EL (cell line): ENCODE results near the gene BCL10.

Source experiments
- DNase-seq: peaks from one replicate; pipeline ENCODE4 v3.0.0-alpha.2; 2016

The BCL10 gene

GRCh38 chr1:85276215-85276977 is at the start of gene BCL10:
Gene BCL10 (minus strand): TSS chr1:85276632. CDS start chr1:85276352, 280 bp downstream.
- peak; percentile 99 for DNase-seq

- no peak for DNase-seq
These were observed 49.5 kb upstream of the BCL10 start for GRCh38 chr1:85325920-85326319.

GRCh38 chr1:85323770-85324169 is 47.3 kb upstream of the BCL10 start:
- DNase-seq, result peak; percentile 23

GRCh38 chr1:85322655-85323054 is 46.2 kb upstream of the BCL10 start:
- DNase-seq, result peak; percentile 67

GRCh38 chr1:85321237-85321964 is 45.0 kb upstream of the BCL10 start:
- peak; percentile 93 for DNase-seq

GRCh38 chr1:85320371-85321131 is 44.1 kb upstream of the BCL10 start:
- DNase-seq, result peak; percentile 89

GRCh38 chr1:85319931-85320330 is 43.5 kb upstream of the BCL10 start:
- DNase-seq, result no peak

GRCh38 chr1:85319491-85319890 is 43.1 kb upstream of the BCL10 start:
- DNase-seq, result peak; percentile 53

GRCh38 chr1:85318217-85318616 is 41.8 kb upstream of the BCL10 start:
- peak; percentile 39 for DNase-seq

GRCh38 chr1:85317560-85317959 is 41.1 kb upstream of the BCL10 start:
- no peak for DNase-seq

GRCh38 chr1:85316321-85316720 is 39.9 kb upstream of the BCL10 start:
- DNase-seq, result no peak

GRCh38 chr1:85315789-85316188 is 39.4 kb upstream of the BCL10 start:
- DNase-seq, result no peak

GRCh38 chr1:85314726-85315125 is 38.3 kb upstream of the BCL10 start:
- DNase-seq, result peak; percentile 87

GRCh38 chr1:85313888-85314696 is 37.7 kb upstream of the BCL10 start:
- peak; percentile 99 for DNase-seq

- DNase-seq, result no peak
These were observed 35.4 kb upstream of the BCL10 start for GRCh38 chr1:85311818-85312217.

- no peak for DNase-seq
These were observed 32.5 kb upstream of the BCL10 start for GRCh38 chr1:85308833-85309350.

GRCh38 chr1:85307987-85308832 is 31.8 kb upstream of the BCL10 start:
- DNase-seq, result peak; percentile 89

- DNase-seq, result no peak
These were observed 29.8 kb upstream of the BCL10 start for GRCh38 chr1:85306236-85306635.

GRCh38 chr1:85303440-85304162 is 27.2 kb upstream of the BCL10 start:
- no peak for DNase-seq

- no peak for DNase-seq
These were observed 23.7 kb upstream of the BCL10 start for GRCh38 chr1:85300140-85300539.
